ENCODE measurements around the gene ALK.

Gene ALK

DNA sequence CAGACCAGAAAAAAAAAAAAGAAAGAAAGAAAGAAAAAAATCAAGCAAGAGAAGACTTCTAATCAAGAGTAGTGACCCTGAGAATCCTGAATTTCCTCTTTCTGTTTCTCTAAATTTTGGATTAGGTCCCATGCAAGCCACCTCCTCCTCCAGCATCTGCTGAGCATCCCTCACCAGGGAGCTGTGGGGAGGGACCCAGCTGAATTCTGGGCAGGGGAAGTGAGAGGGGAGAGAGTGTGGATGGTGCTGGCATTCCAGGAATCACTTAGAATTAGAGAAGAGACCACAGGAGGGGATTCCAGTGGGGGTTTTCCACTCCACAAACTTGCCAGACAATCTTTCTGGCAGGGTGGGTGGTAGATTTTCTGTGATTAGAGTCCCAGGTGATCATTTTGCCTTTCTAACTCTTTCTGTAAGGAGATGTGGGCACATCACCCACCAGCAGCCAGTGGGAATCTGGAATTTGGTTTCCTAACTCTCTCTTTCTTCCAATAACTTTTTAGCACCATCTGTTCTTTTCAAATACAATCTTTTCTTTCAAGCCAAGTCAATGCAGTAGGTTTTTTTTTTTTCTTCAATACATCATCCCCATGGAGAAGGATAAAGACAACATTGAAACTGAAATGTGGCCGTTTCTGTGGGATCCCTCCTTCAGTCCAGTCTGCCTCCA lies 526.9 kb downstream of the ALK start:
- no peak overlapping the region for H3K9ac ChIP-seq
- H3K4me2 ChIP-seq, result no peak overlapping the region
- H3K9me3 ChIP-seq, result no peaks in the 10 kb centered on the region
- no peak overlapping the region for H3K4me3 ChIP-seq
- H3K36me3 ChIP-seq, result no peaks in the 10 kb centered on the region
- no peaks in the 10 kb centered on the region for H4K20me1 ChIP-seq
- H3K4me1 ChIP-seq, result no peaks in the 10 kb centered on the region
- no peaks in the 10 kb centered on the region for H3K27me3 ChIP-seq
- TF ChIP-seq Cebpa-rat (IDR thresholded peaks at IDR 0.05), result no peak
- no peak overlapping the region for H3K27ac ChIP-seq

DNA sequence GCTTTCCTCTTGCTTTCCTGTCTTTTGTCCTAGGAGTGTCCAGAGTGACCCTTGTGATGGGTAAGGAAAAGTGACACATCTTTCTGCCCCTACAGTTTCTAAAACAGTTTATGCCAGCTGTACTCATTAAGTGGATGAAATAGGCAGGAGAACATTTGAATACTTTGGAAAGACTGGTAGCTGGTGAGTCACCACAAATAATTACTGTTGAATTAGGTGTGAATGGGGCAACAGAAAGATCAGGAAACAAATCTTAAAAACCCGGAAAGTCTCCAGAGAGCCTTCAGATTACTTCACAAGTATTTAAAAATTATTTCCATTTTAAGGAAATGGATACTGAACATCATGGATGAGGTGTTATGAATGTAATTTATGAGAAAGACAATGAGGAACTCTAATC lies 527.7 kb downstream of the ALK start:
- TF ChIP-seq Cebpa-rat (IDR thresholded peaks at IDR 0.05), result no peak
- no peaks in the 10 kb centered on the region for H3K36me3 ChIP-seq
- no peak overlapping the region for H3K4me2 ChIP-seq
- H3K4me1 ChIP-seq, result no peaks in the 10 kb centered on the region
- H3K9me3 ChIP-seq, result no peaks in the 10 kb centered on the region
- H3K27me3 ChIP-seq, result no peaks in the 10 kb centered on the region
- H4K20me1 ChIP-seq, result no peaks in the 10 kb centered on the region
- H3K27ac ChIP-seq, result no peak overlapping the region
- H3K9ac ChIP-seq, result no peak overlapping the region
- no peak overlapping the region for H3K4me3 ChIP-seq

- Histone ChIP-seq H4K20me1 (no peaks in the 10 kb centered on the region), H3K9ac (no peak overlapping the region), H3K4me2 (no peak overlapping the region), H3K4me3 (no peak overlapping the region), H3K27me3 (no peaks in the 10 kb centered on the region), H3K27ac (no peak overlapping the region), H3K4me1 (no peaks in the 10 kb centered on the region), H3K36me3 (no peaks in the 10 kb centered on the region), H3K9me3 (no peaks in the 10 kb centered on the region)
- no peak for TF ChIP-seq Cebpa-rat (IDR thresholded peaks at IDR 0.05)
Measured at GRCh38 chr2:29392774-29393173, 528.6 kb downstream of the ALK start.

DNA sequence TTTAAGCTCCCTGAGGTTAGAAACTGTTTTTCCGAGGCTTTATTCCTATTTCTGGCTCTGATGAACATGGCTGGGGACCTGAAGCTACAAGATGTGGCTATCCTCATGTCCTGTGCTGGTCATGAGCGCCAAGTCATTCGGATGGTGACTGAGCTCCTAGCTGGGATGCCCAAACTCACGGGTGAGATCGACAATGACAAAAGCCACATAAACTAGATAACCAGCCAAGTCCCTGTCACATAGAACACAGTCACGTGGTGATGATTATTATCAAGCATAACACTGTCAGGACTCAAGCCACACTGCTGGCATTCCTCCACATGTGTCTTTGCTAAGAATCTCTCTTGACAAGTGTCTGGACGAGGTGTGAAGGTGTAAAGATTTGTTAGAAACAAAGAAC lies 531.2 kb downstream of the ALK start:
- Histone ChIP-seq H3K4me3 (no peak overlapping the region), H3K36me3 (no peaks in the 10 kb centered on the region), H3K27ac (no peak overlapping the region), H3K27me3 (no peaks in the 10 kb centered on the region), H3K4me2 (no peak overlapping the region), H3K4me1 (no peaks in the 10 kb centered on the region), H4K20me1 (no peaks in the 10 kb centered on the region), H3K9me3 (no peaks in the 10 kb centered on the region), H3K9ac (no peak overlapping the region)
- no peak for TF ChIP-seq Cebpa-rat (IDR thresholded peaks at IDR 0.05)

DNA sequence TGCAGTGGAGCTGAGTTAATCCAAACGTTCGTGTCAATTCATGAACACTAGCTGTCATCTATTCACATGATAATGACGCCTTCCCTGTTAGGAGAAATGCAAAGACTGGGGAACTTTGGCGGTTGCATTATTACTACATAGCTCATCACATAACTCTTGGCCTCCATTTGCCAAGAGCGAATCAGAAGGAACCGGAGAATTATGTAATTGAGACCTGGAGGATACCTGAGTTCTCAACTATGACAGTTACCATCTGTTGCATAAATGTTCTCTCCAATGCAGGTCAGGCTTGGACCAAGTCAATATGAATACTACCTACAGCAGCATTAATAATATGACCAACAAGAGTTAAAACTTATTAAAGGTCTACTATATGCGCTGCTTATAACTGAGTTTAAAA lies 531.7 kb downstream of the ALK start:
- Histone ChIP-seq H3K4me2 (no peak overlapping the region), H3K36me3 (no peaks in the 10 kb centered on the region), H3K4me3 (no peak overlapping the region), H3K27me3 (no peaks in the 10 kb centered on the region), H3K27ac (no peak overlapping the region), H4K20me1 (no peaks in the 10 kb centered on the region), H3K9me3 (no peaks in the 10 kb centered on the region), H3K9ac (no peak overlapping the region), H3K4me1 (no peaks in the 10 kb centered on the region)
- no peak for TF ChIP-seq Cebpa-rat (IDR thresholded peaks at IDR 0.05)

DNA sequence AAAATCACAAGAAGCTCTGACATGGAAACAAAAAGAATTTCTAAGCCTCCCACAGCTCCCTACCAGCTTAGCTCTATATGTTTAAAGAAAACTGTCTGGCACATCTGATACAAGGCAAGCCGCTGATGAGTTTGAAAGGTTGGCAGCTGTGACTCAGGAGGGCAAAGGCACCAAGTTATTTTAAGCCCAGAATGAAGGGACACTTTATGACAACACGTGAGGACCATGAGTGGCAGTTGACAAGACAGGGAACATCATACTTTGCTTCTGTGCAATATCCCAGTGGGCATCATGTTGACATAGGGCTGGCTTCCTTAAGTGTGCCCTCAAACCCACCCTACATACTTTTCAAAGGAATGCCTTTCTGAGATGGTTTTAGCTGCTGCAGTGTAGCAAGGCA lies 533.3 kb downstream of the ALK start:
- no peak overlapping the region for H3K4me3 ChIP-seq
- H3K36me3 ChIP-seq, result no peaks in the 10 kb centered on the region
- H3K27ac ChIP-seq, result no peak overlapping the region
- no peaks in the 10 kb centered on the region for H3K4me1 ChIP-seq
- no peaks in the 10 kb centered on the region for H3K9me3 ChIP-seq
- TF ChIP-seq Cebpa-rat (IDR thresholded peaks at IDR 0.05), result no peak
- H4K20me1 ChIP-seq, result no peaks in the 10 kb centered on the region
- H3K27me3 ChIP-seq, result no peaks in the 10 kb centered on the region
- no peak overlapping the region for H3K9ac ChIP-seq
- H3K4me2 ChIP-seq, result no peak overlapping the region

DNA sequence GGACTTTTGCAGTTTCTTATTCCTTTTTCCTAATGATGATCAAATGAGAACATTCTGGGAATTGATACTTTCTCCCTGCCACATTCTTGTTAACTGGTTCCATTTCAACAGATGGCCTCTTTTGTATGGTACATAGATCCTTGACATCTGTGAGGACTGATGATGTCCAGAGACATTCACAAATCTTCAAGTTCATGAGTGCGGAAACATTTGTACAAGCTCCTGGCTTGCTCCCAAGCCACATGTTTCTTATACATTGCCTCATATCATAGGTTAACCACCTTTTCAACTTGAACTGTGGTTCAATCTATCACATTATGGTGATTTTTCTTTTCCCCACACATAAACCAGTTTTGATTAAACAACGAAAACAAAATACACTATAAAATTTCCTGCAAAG lies 538.9 kb downstream of the ALK start:
- Histone ChIP-seq H4K20me1 (no peaks in the 10 kb centered on the region), H3K9ac (no peak overlapping the region), H3K36me3 (no peaks in the 10 kb centered on the region), H3K27me3 (no peaks in the 10 kb centered on the region), H3K4me1 (no peaks in the 10 kb centered on the region), H3K9me3 (no peaks in the 10 kb centered on the region), H3K27ac (no peak overlapping the region), H3K4me2 (no peak overlapping the region), H3K4me3 (no peak overlapping the region)
- no peak for TF ChIP-seq Cebpa-rat (IDR thresholded peaks at IDR 0.05)

DNA sequence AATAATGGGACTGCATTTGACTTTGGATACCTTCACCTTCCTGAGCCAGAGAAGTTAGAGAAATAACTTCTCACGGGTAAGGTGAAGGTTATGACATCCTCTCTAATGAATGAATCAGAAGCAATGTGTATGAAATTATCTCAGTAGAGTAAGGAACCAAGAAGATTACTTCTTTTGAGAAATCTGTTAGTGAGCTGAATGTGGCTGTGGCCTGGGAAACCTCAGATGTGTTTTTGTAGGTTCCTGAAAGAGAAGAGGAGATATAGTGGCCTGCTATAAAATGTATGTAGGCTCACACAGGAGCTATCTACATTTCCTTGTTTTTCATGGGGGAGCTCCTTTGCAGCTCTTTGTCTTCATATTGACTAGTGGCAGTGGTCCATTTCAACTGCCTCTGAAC lies 543.6 kb downstream of the ALK start:
- Histone ChIP-seq H3K36me3 (no peaks in the 10 kb centered on the region), H4K20me1 (no peaks in the 10 kb centered on the region), H3K27me3 (no peaks in the 10 kb centered on the region), H3K9ac (no peak overlapping the region), H3K27ac (no peak overlapping the region), H3K4me3 (no peak overlapping the region), H3K9me3 (no peaks in the 10 kb centered on the region), H3K4me1 (0 out of 2 replicates have a peak, but pooled peaks cover 4% of the 10 kb centered on the region), H3K4me2 (no peak overlapping the region)
- TF ChIP-seq Cebpa-rat (IDR thresholded peaks at IDR 0.05), result no peak

DNA sequence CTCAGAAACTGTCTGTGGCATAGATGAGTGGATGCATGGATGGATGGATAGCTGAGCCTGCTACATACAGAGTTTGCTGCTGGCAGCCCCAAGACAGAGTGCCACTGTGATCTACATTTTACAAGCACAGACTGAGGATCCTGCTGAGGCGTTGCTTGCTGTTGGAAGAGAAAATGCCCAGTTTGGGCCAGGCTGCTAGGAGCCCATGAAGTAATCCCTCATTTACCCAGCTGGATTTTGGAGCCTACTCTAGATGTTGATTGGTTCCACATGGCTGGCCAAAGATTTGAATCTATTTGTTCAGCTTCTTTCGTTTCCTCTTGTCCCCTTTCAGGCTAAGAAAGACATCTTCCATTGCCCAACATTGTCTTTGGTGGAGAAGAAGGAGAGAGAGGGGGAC lies 544.8 kb downstream of the ALK start:
- Histone ChIP-seq H3K4me1 (0 out of 2 replicates have a peak, but pooled peaks cover 4% of the 10 kb centered on the region), H3K27me3 (no peaks in the 10 kb centered on the region), H3K4me3 (no peak overlapping the region), H3K27ac (no peak overlapping the region), H3K9ac (no peak overlapping the region), H3K36me3 (no peaks in the 10 kb centered on the region), H3K9me3 (no peaks in the 10 kb centered on the region), H3K4me2 (no peak overlapping the region; the same call in 1 of the 2 replicates), H4K20me1 (no peaks in the 10 kb centered on the region)
- TF ChIP-seq Cebpa-rat (IDR thresholded peaks at IDR 0.05), result no peak

DNA sequence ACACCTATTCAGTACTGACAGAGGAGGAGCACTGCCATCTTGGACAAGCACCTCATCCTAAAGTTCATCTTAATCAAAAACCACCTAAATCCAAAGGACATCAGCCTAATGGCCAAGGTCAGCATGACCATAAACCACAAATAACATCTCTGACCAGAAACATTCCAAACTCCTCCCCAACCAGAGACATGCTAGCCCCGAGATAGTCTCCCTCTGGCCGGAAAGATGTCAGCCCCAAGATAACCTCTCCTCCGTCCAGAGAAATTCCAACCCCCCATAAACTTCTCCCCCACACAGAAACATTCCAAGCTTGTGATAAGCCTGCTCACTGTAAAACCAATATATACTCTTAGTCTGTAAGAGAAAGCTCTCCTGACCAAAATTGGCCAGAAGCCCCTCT lies 545.5 kb downstream of the ALK start:
- TF ChIP-seq Cebpa-rat (IDR thresholded peaks at IDR 0.05), result no peak
- no peak overlapping the region for H3K9ac ChIP-seq
- H4K20me1 ChIP-seq, result no peaks in the 10 kb centered on the region
- H3K9me3 ChIP-seq, result no peaks in the 10 kb centered on the region
- H3K36me3 ChIP-seq, result no peaks in the 10 kb centered on the region
- H3K4me3 ChIP-seq, result no peak overlapping the region
- 0 out of 2 replicates have a peak, but pooled peaks cover 4% of the 10 kb centered on the region for H3K4me1 ChIP-seq
- H3K27me3 ChIP-seq, result no peaks in the 10 kb centered on the region
- no peak overlapping the region for H3K27ac ChIP-seq
- H3K4me2 ChIP-seq, result no peak overlapping the region

- no peak overlapping the region for H3K4me3 ChIP-seq
- no peaks in the 10 kb centered on the region for H3K27me3 ChIP-seq
- no peaks in the 10 kb centered on the region for H4K20me1 ChIP-seq
- H3K9ac ChIP-seq, result no peak overlapping the region
- no peak overlapping the region for H3K27ac ChIP-seq
- H3K4me1 ChIP-seq, result 0 out of 2 replicates have a peak, but pooled peaks cover 4% of the 10 kb centered on the region
- no peak overlapping the region for H3K4me2 ChIP-seq
- TF ChIP-seq Cebpa-rat (IDR thresholded peaks at IDR 0.05), result no peak
- H3K9me3 ChIP-seq, result no peaks in the 10 kb centered on the region
- H3K36me3 ChIP-seq, result no peaks in the 10 kb centered on the region
Measured at GRCh38 chr2:29374823-29375222, 546.6 kb downstream of the ALK start.

All from BLaER1 (cell line).